Neural cell (in vitro differentiated cells): ENCODE measurements around the gene KIT. TPM values are rescaled to one million over a fixed set of nuclear protein-coding genes. Genes with fewer than 3 reads are reported as not detected.

Experiments
- H2AFZ ChIP-seq: fragments of 200-600, 300-800 bp; sonication (generic), shearing (Covaris generic); 2 replicates; pipeline ENCODE4 v1.6.0; 2014; ENCODE audit warnings: low read depth, mild to moderate bottlenecking, antibody characterized with exemption, low read length, moderate library complexity
- H3F3A ChIP-seq: fragments of 200-600 bp; shearing (Covaris generic); 2 replicates; pipeline ENCODE4 v1.6.1; 2016; ENCODE audit warnings: mild to moderate bottlenecking, moderate library complexity, mixed read lengths, antibody characterized with exemption, low read length; ENCODE audit not compliant: insufficient read depth, poor library complexity, severe bottlenecking
- H3K27ac ChIP-seq: fragments of 200-600, 300-800 bp; sonication (generic), shearing (Covaris generic); 2 replicates; pipeline ENCODE4 v1.5.1; 2014; ENCODE audit warnings: mild to moderate bottlenecking, low read length, moderate library complexity
- H3K27me3 ChIP-seq: fragments of 300-800, 200-600 bp; sonication (generic), shearing (Covaris generic); 2 replicates; pipeline ENCODE4 v1.6.0; 2014; ENCODE audit warnings: mild to moderate bottlenecking, low read depth, low read length, moderate library complexity; ENCODE audit not compliant: insufficient read depth
- H3K36me3 ChIP-seq: fragments of 300-800, 200-600 bp; sonication (generic), shearing (Covaris generic); 2 replicates; pipeline ENCODE4 v1.5.1; 2014; ENCODE audit warnings: mild to moderate bottlenecking, antibody characterized with exemption, low read length, moderate library complexity; ENCODE audit not compliant: insufficient read depth
- H3K4me2 ChIP-seq: fragments of 300-800, 200-600 bp; sonication (generic), shearing (Covaris generic); 2 replicates; pipeline ENCODE4 v1.6.0; 2014; ENCODE audit warnings: mild to moderate bottlenecking, low read length
- H3K4me3 ChIP-seq: fragments of 300-800, 200-600 bp; sonication (generic), shearing (Covaris generic); 2 replicates; pipeline ENCODE4 v1.5.1; 2014; ENCODE audit warnings: mild to moderate bottlenecking, low read length, moderate library complexity
- H3K79me2 ChIP-seq: fragments of 200-600 bp; shearing (Covaris generic); replicated peaks from 2 replicates; pipeline ENCODE4 v1.6.0; 2014; ENCODE audit warnings: mild to moderate bottlenecking, low read length, moderate library complexity; ENCODE audit not compliant: insufficient read depth
- H3K9ac ChIP-seq: fragments of 300-800, 200-600 bp; sonication (generic), shearing (Covaris generic); 2 replicates; pipeline ENCODE4 v1.6.1; 2016; ENCODE audit warnings: mild to moderate bottlenecking, low read length, mixed read lengths
- H3K9me2 ChIP-seq: fragments of 200-600 bp; shearing (Covaris generic); 2 replicates; pipeline ENCODE4 v1.6.1; 2016; ENCODE audit warnings: mild to moderate bottlenecking, low read length, mixed read lengths; ENCODE audit not compliant: insufficient read depth
- H3K9me3 ChIP-seq: fragments of 200-600, 300-800 bp; sonication (generic), shearing (Covaris generic); 2 replicates; pipeline ENCODE4 v1.6.1; 2016; ENCODE audit warnings: mild to moderate bottlenecking, mixed run types, low read length, moderate library complexity, mixed read lengths
- H4K20me1 ChIP-seq: fragments of 200-600 bp; shearing (Covaris generic); 2 replicates; pipeline ENCODE4 v1.6.1; 2016; ENCODE audit warnings: mild to moderate bottlenecking, mixed run types; ENCODE audit not compliant: insufficient read depth
- EZH2 ChIP-seq: fragments of 200-600, 300-800 bp; shearing (Covaris generic), sonication (generic); IDR thresholded peaks from 2 replicates; pipeline ENCODE4 v1.6.1; 2014; ENCODE audit warnings: antibody characterized with exemption, low read length, borderline replicate concordance, mild to moderate bottlenecking; ENCODE audit not compliant: insufficient read depth, poor library complexity, severe bottlenecking
- MXI1 ChIP-seq: fragments of 450-650 bp; conservative IDR thresholded peaks from 2 replicates; pipeline ENCODE4 v1.6.1; 2014; ENCODE audit warnings: antibody characterized with exemption, mild to moderate bottlenecking; ENCODE audit not compliant: poor library complexity, severe bottlenecking
- POLR2AphosphoS5 ChIP-seq: IDR thresholded peaks from 2 replicates; pipeline ENCODE4 v1.6.1; 2012
- SMC3 ChIP-seq: fragments of 450-650 bp; conservative IDR thresholded peaks from 2 replicates; pipeline ENCODE4 v1.6.1; 2014; ENCODE audit warnings: antibody characterized with exemption, mild to moderate bottlenecking, moderate library complexity; ENCODE audit not compliant: poor library complexity
- TAF1 ChIP-seq: IDR thresholded peaks from 2 replicates; pipeline ENCODE4 v1.6.1; 2012; ENCODE audit warnings: low read depth
- polyA plus RNA-seq: library from polyadenylated mRNA; depleted of rRNA; stranded (reverse); fragments of >200 nt; gene quantifications from 2 replicates; pipeline ENCODE4 v1.2.3, GENCODE V29; 2014
- TF ChIP-seq, protein P1 (sequence below): fragments of 450-650 bp; IDR thresholded peaks from 2 replicates; pipeline ENCODE4 v1.5.1; 2014; ENCODE audit warnings: antibody characterized with exemption, mild to moderate bottlenecking, moderate library complexity; ENCODE audit not compliant: poor library complexity, severe bottlenecking
- TF ChIP-seq, protein P2 (sequence below): IDR thresholded peaks from 2 replicates; pipeline ENCODE4 v1.6.1; 2012; ENCODE audit warnings: borderline replicate concordance

Gene KIT
- polyA plus RNA-seq, 1 donor from 2014 or later, result 0.95 TPM

DNA sequence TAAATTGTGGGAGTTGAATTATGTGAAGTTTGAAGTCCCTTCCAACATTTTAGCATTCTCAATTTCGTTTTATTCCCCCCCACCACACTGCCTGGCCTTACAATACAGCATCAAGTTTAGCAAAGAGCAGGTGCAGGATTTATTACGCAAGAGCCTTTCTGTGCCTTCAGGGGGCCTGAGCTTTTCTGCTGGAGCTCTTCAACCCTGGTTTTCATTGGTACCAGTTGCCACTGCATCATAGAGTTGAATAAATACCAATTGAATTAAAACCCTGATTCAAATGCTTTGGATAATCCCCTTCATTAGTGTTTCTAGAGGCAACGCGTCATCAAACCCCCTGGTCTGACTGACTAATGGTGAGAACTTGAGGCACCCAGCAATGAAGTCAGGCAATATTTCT lies 43.6 kb upstream of the KIT start:
- no peaks in the 10 kb centered on the region for H3K27me3 ChIP-seq
- no peak overlapping the region for H3K4me2 ChIP-seq
- no peak overlapping the region for H3K27ac ChIP-seq
- TF ChIP-seq TAF1, result no peak
- no peak for TF ChIP-seq SMC3
- TF ChIP-seq, protein P1, sequence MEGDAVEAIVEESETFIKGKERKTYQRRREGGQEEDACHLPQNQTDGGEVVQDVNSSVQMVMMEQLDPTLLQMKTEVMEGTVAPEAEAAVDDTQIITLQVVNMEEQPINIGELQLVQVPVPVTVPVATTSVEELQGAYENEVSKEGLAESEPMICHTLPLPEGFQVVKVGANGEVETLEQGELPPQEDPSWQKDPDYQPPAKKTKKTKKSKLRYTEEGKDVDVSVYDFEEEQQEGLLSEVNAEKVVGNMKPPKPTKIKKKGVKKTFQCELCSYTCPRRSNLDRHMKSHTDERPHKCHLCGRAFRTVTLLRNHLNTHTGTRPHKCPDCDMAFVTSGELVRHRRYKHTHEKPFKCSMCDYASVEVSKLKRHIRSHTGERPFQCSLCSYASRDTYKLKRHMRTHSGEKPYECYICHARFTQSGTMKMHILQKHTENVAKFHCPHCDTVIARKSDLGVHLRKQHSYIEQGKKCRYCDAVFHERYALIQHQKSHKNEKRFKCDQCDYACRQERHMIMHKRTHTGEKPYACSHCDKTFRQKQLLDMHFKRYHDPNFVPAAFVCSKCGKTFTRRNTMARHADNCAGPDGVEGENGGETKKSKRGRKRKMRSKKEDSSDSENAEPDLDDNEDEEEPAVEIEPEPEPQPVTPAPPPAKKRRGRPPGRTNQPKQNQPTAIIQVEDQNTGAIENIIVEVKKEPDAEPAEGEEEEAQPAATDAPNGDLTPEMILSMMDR, result no peak
- no peak for TF ChIP-seq EZH2
- TF ChIP-seq, protein P2, sequence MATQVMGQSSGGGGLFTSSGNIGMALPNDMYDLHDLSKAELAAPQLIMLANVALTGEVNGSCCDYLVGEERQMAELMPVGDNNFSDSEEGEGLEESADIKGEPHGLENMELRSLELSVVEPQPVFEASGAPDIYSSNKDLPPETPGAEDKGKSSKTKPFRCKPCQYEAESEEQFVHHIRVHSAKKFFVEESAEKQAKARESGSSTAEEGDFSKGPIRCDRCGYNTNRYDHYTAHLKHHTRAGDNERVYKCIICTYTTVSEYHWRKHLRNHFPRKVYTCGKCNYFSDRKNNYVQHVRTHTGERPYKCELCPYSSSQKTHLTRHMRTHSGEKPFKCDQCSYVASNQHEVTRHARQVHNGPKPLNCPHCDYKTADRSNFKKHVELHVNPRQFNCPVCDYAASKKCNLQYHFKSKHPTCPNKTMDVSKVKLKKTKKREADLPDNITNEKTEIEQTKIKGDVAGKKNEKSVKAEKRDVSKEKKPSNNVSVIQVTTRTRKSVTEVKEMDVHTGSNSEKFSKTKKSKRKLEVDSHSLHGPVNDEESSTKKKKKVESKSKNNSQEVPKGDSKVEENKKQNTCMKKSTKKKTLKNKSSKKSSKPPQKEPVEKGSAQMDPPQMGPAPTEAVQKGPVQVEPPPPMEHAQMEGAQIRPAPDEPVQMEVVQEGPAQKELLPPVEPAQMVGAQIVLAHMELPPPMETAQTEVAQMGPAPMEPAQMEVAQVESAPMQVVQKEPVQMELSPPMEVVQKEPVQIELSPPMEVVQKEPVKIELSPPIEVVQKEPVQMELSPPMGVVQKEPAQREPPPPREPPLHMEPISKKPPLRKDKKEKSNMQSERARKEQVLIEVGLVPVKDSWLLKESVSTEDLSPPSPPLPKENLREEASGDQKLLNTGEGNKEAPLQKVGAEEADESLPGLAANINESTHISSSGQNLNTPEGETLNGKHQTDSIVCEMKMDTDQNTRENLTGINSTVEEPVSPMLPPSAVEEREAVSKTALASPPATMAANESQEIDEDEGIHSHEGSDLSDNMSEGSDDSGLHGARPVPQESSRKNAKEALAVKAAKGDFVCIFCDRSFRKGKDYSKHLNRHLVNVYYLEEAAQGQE, result no peak
- no peak for TF ChIP-seq POLR2AphosphoS5
- TF ChIP-seq MXI1, result no peak
- H3K4me3 ChIP-seq, result no peak overlapping the region
- H3K9me3 ChIP-seq, result no peaks in the 10 kb centered on the region
- no peaks in the 10 kb centered on the region for H3K9me2 ChIP-seq
- H3F3A ChIP-seq, result no peaks in the 10 kb centered on the region
- no peaks in the 10 kb centered on the region for H3K36me3 ChIP-seq
- H3K79me2 ChIP-seq, result no peaks in the 10 kb centered on the region
- no peak overlapping the region for H2AFZ ChIP-seq
- H3K9ac ChIP-seq, result no peak overlapping the region
- H4K20me1 ChIP-seq, result no peaks in the 10 kb centered on the region

DNA sequence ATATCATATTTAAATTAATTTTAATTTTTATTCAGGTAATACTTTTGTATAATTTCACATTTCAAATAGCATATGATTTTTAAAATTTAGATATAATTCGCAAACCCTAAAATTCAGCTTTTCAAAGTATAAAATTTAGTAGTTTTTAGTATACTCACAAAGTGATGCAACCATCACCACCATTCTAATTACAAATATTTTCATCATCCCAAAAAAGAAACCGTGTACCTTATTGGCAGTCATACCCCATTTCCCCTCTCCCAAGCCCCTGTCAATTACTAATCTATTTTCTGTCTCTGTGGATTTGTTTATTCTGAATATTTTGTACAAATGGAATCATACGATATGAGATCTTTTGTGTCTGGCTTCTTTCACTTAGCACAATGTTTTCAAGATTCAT lies 37.0 kb upstream of the KIT start:
- Histone ChIP-seq H3K27me3 (no peaks in the 10 kb centered on the region), H3K9me3 (no peaks in the 10 kb centered on the region), H3K36me3 (no peaks in the 10 kb centered on the region), H4K20me1 (no peaks in the 10 kb centered on the region), H3K9ac (no peak overlapping the region), H3K9me2 (no peaks in the 10 kb centered on the region), H3K27ac (no peak overlapping the region), H3K4me3 (no peak overlapping the region), H3F3A (no peaks in the 10 kb centered on the region), H3K79me2 (no peaks in the 10 kb centered on the region), H3K4me2 (no peak overlapping the region), H2AFZ (no peak overlapping the region)
- TF ChIP-seq, protein P2, result no peak
- no peak for TF ChIP-seq SMC3
- TF ChIP-seq, protein P1, result no peak
- no peak for TF ChIP-seq EZH2
